Neural cell (in vitro differentiated cells): Measurements from ENCODE around the gene MTREX.

Experiments
- CTCF ChIP-seq: fragments of 450-650 bp; IDR thresholded peaks from 2 replicates; pipeline ENCODE4 v1.5.1; 2014; ENCODE audit warnings: antibody characterized with exemption, mild to moderate bottlenecking, moderate library complexity; ENCODE audit not compliant: poor library complexity, severe bottlenecking
- EZH2 ChIP-seq: fragments of 200-600, 300-800 bp; shearing (Covaris generic), sonication (generic); IDR thresholded peaks from 2 replicates; pipeline ENCODE4 v1.6.1; 2014; ENCODE audit warnings: antibody characterized with exemption, low read length, borderline replicate concordance, mild to moderate bottlenecking; ENCODE audit not compliant: insufficient read depth, poor library complexity, severe bottlenecking
- TAF1 ChIP-seq: IDR thresholded peaks from 2 replicates; pipeline ENCODE4 v1.6.1; 2012; ENCODE audit warnings: low read depth

- TF ChIP-seq CTCF = no peak
- TF ChIP-seq EZH2 = no peak
- no peak for TF ChIP-seq TAF1
Measured at GRCh38 chr5:55286411-55286933, 21.3 kb upstream of the MTREX start.
